ENCODE data around the gene MICAL1. TPM values are rescaled to one million over a fixed set of nuclear protein-coding genes. Genes with fewer than 3 reads are reported as not detected.

MICAL1 gene
- total RNA-seq, 2 experiments from 2014 or later: 69.2 to 101 TPM

GRCh38 chr6:109498936-109499335, 43.4 kb upstream of the MICAL1 start:
- ChIA-PET POLR2A (interaction anchor here (0.5 kb wide), 1 partner anchor 1479 kb away, joined by 3 read pairs; no protein-coding TSS in a partner anchor), CTCF (ENCODE audit: unreplicated experiment) (no interaction called here)
- TF ChIP-seq EZH2phosphoT487 (IDR thresholded peaks at IDR 0.05; ENCODE audit: borderline replicate concordance, low read depth, low read length): no peak
- TF ChIP-seq CTCF (conservative IDR thresholded peaks at IDR 0.05; ENCODE audit: low read length): no peak
- Histone ChIP-seq H3K4me3 (ENCODE audit: low read depth, low read length, poor library complexity, severe bottlenecking) (no peak overlapping the region), H3K9me3 (ENCODE audit: low read length) (no peaks in the 10 kb centered on the region), H3K27ac (ENCODE audit: low read depth, low read length, poor library complexity, severe bottlenecking) (no peak overlapping the region), H3K9me2 (ENCODE audit: insufficient read depth, low read length) (no peaks in the 10 kb centered on the region), H4K20me1 (ENCODE audit: insufficient read depth, low read length) (no peaks in the 10 kb centered on the region), H3K4me1 (ENCODE audit: insufficient read depth, low read length, poor library complexity, severe bottlenecking) (no peaks in the 10 kb centered on the region), H3K79me2 (ENCODE audit: insufficient read depth, low read depth, low read length) (no peaks in the 10 kb centered on the region), H3K4me2 (ENCODE audit: low read length) (no peak overlapping the region), H3K36me3 (ENCODE audit: insufficient read depth, low read length) (no peaks in the 10 kb centered on the region), H2AFZ (ENCODE audit: low read length) (no peak overlapping the region)
- DNase-seq (ENCODE audit: low spot score): no peak
- intact Hi-C loops (cut with micrococcal nuclease; ENCODE audit: unreplicated experiment): no loop called here
- no TSS peak for BruUV-seq (replicated peaks)

GRCh38 chr6:109498052-109498451, 42.5 kb upstream of the MICAL1 start:
- no peaks in the 10 kb centered on the region for H3K9me2 ChIP-seq (ENCODE audit: insufficient read depth, low read length)
- TF ChIP-seq EZH2phosphoT487 (IDR thresholded peaks at IDR 0.05; ENCODE audit: borderline replicate concordance, low read depth, low read length) (no peak), CTCF (conservative IDR thresholded peaks at IDR 0.05; ENCODE audit: low read length) (no peak)
- H3K79me2 ChIP-seq (ENCODE audit: insufficient read depth, low read depth, low read length): no peaks in the 10 kb centered on the region
- no peaks in the 10 kb centered on the region for H4K20me1 ChIP-seq (ENCODE audit: insufficient read depth, low read length)
- H3K9me3 ChIP-seq (ENCODE audit: low read length): no peaks in the 10 kb centered on the region
- CTCF ChIA-PET (ENCODE audit: unreplicated experiment): no interaction called here
- no peak overlapping the region for H3K27ac ChIP-seq (ENCODE audit: low read depth, low read length, poor library complexity, severe bottlenecking)
- DNase-seq (ENCODE audit: low spot score): no peak
- no peak overlapping the region for H2AFZ ChIP-seq (ENCODE audit: low read length)
- H3K4me2 ChIP-seq (ENCODE audit: low read length): no peak overlapping the region
- no TSS peak for BruUV-seq (replicated peaks)
- POLR2A ChIA-PET: no interaction called here
- H3K36me3 ChIP-seq (ENCODE audit: insufficient read depth, low read length): no peaks in the 10 kb centered on the region
- no peak overlapping the region for H3K4me3 ChIP-seq (ENCODE audit: low read depth, low read length, poor library complexity, severe bottlenecking)
- intact Hi-C loops (cut with micrococcal nuclease; ENCODE audit: unreplicated experiment): no loop called here
- no peaks in the 10 kb centered on the region for H3K4me1 ChIP-seq (ENCODE audit: insufficient read depth, low read length, poor library complexity, severe bottlenecking)

- intact Hi-C loops (cut with micrococcal nuclease; ENCODE audit: unreplicated experiment): no loop called here
- no peak overlapping the region for H3K4me2 ChIP-seq (ENCODE audit: low read length)
- no peak for DNase-seq (ENCODE audit: low spot score)
- POLR2A ChIA-PET: interaction anchor here (0.8 to 1.4 kb wide), 2 partner anchors 11 to 12 kb away, joined by 3 read pairs; no protein-coding TSS in a partner anchor
- H3K79me2 ChIP-seq (ENCODE audit: insufficient read depth, low read depth, low read length): no peaks in the 10 kb centered on the region
- no peaks in the 10 kb centered on the region for H3K36me3 ChIP-seq (ENCODE audit: insufficient read depth, low read length)
- no peaks in the 10 kb centered on the region for H3K4me1 ChIP-seq (ENCODE audit: insufficient read depth, low read length, poor library complexity, severe bottlenecking)
- CTCF ChIA-PET (ENCODE audit: unreplicated experiment): no interaction called here
- no peaks in the 10 kb centered on the region for H3K9me2 ChIP-seq (ENCODE audit: insufficient read depth, low read length)
- H3K27ac ChIP-seq (ENCODE audit: low read depth, low read length, poor library complexity, severe bottlenecking): no peak overlapping the region
- H3K4me3 ChIP-seq (ENCODE audit: low read depth, low read length, poor library complexity, severe bottlenecking): no peak overlapping the region
- no peaks in the 10 kb centered on the region for H4K20me1 ChIP-seq (ENCODE audit: insufficient read depth, low read length)
- TF ChIP-seq EZH2phosphoT487 (IDR thresholded peaks at IDR 0.05; ENCODE audit: borderline replicate concordance, low read depth, low read length) (no peak), CTCF (conservative IDR thresholded peaks at IDR 0.05; ENCODE audit: low read length) (no peak)
- H2AFZ ChIP-seq (ENCODE audit: low read length): no peak overlapping the region
- H3K9me3 ChIP-seq (ENCODE audit: low read length): no peaks in the 10 kb centered on the region
- no TSS peak for BruUV-seq (replicated peaks)
Measured at GRCh38 chr6:109496036-109496772, 40.6 kb upstream of the MICAL1 start.
